ENCODE measurements around the gene KPNA3.
"Not testable (repeated sequence)": the region's sequence is repeated elsewhere in the genome, so short reads cannot be mapped to it uniquely, and the experiment has no call there.

KPNA3 gene

DNA sequence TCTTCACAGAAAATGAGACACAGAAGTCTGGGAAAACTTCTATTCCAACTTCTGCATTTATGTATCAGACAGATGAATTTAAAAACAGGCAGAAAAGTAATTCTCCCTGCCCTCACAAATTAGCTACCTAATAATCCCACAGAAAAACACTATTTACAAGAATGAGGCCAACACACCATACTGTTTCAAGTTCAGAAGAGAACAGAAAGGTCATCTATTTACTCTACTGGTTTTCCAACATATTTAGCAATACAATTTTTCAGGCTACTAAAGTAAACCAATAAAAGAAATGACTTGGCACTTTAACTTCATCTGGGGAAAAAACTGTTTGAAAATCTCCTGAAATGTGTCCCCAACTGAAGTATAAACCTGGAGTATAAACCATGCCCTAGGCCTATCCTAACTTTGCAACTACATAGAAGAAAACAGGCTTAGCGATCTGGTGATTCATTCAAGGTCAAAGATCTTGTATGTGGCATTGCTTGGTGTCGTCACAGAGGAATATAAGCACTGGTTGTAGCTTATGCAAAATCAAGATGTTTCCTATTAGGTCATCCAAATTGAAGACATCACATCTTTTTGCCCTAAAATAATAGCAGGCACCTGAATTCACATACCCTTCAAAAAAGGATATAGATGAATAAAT is 81.1 kb downstream of the KPNA3 start:
- DNase-seq (ENCODE audit: extremely low read depth, insufficient read length), result no peak
- Histone ChIP-seq H3K4me3 (replicated peaks; ENCODE audit: low read depth, low read length) (no peak overlapping the region), H3K36me3 (ENCODE audit: control insufficient read depth, insufficient read depth, low read length) (peaks cover 2% of the 10 kb centered on the region), H3K27me3 (replicated peaks; ENCODE audit: control insufficient read depth, insufficient read depth, low read length) (no peaks in the 10 kb centered on the region)
- TF ChIP-seq, protein P1, sequence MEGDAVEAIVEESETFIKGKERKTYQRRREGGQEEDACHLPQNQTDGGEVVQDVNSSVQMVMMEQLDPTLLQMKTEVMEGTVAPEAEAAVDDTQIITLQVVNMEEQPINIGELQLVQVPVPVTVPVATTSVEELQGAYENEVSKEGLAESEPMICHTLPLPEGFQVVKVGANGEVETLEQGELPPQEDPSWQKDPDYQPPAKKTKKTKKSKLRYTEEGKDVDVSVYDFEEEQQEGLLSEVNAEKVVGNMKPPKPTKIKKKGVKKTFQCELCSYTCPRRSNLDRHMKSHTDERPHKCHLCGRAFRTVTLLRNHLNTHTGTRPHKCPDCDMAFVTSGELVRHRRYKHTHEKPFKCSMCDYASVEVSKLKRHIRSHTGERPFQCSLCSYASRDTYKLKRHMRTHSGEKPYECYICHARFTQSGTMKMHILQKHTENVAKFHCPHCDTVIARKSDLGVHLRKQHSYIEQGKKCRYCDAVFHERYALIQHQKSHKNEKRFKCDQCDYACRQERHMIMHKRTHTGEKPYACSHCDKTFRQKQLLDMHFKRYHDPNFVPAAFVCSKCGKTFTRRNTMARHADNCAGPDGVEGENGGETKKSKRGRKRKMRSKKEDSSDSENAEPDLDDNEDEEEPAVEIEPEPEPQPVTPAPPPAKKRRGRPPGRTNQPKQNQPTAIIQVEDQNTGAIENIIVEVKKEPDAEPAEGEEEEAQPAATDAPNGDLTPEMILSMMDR (IDR thresholded peaks at IDR 0.05; ENCODE audit: insufficient read depth, low read length, poor library complexity, severe bottlenecking), result no peak

DNA sequence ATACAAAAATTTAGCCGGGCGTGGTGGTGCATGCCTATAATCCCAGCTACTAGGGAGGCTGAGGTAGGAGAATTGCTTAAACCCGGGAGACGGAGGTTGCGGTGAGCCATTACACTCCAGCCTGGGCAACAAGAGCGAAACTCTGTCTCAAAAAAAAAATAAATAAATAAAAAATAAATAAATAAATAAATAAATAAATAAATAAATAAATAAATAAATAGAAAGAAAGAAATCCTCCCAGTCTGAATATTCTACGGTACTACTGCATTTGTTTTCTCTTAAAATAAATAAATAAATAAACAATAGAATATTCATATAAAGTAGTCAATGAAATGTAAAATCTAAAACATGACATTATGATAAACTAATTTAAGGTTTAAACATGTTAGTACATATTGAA is 88.2 kb downstream of the KPNA3 start:
- H3K36me3 ChIP-seq (ENCODE audit: control insufficient read depth, insufficient read depth, low read length); H3K4me3 ChIP-seq (replicated peaks; ENCODE audit: low read depth, low read length); DNase-seq (ENCODE audit: extremely low read depth, insufficient read length); H3K27me3 ChIP-seq (replicated peaks; ENCODE audit: control insufficient read depth, insufficient read depth, low read length): not testable (repeated sequence)

- Histone ChIP-seq H3K27me3 (replicated peaks; ENCODE audit: control insufficient read depth, insufficient read depth, low read length) (no peaks in the 10 kb centered on the region), H3K36me3 (ENCODE audit: control insufficient read depth, insufficient read depth, low read length) (peaks cover 3% of the 10 kb centered on the region), H3K4me3 (replicated peaks; ENCODE audit: low read depth, low read length) (no peak overlapping the region)
- DNase-seq (ENCODE audit: extremely low read depth, insufficient read length), result no peak
- TF ChIP-seq, protein P1 (IDR thresholded peaks at IDR 0.05; ENCODE audit: insufficient read depth, low read length, poor library complexity, severe bottlenecking), result no peak
These were observed 91.0 kb downstream of the KPNA3 start for GRCh38 chr13:49701491-49701890.

DNA sequence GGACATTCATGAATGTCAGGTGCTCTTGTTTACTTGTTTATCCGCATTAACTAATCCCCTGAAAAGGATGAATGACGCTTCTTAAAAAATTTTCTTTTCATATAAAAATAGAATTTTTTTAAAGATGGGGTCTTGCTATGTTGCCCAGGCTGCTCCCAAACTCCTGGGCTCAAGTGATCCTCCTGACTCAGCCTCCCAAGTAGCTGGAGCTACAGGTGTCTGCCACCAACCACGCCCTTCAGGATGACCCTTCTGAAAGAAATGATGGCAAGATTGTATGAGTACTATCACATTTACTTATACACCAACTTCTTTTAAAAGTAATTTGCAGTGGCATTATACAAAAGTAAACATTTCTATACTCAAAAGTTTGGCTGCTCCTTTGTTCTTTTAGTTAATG is 95.0 kb downstream of the KPNA3 start:
- H3K36me3 ChIP-seq (ENCODE audit: control insufficient read depth, insufficient read depth, low read length), result peaks cover 3% of the 10 kb centered on the region
- no peak overlapping the region for H3K4me3 ChIP-seq (replicated peaks; ENCODE audit: low read depth, low read length)
- H3K27me3 ChIP-seq (replicated peaks; ENCODE audit: control insufficient read depth, insufficient read depth, low read length), result no peaks in the 10 kb centered on the region
- TF ChIP-seq, protein P1 (IDR thresholded peaks at IDR 0.05; ENCODE audit: insufficient read depth, low read length, poor library complexity, severe bottlenecking), result no peak
- DNase-seq (ENCODE audit: extremely low read depth, insufficient read length), result no peak

- TF ChIP-seq, protein P1 (IDR thresholded peaks at IDR 0.05; ENCODE audit: insufficient read depth, low read length, poor library complexity, severe bottlenecking), result no peak
- H3K4me3 ChIP-seq (replicated peaks; ENCODE audit: low read depth, low read length), result no peak overlapping the region
- no peak for DNase-seq (ENCODE audit: extremely low read depth, insufficient read length)
- H3K27me3 ChIP-seq (replicated peaks; ENCODE audit: control insufficient read depth, insufficient read depth, low read length), result no peaks in the 10 kb centered on the region
- no peaks in the 10 kb centered on the region; the same call in 1 of the 2 replicates for H3K36me3 ChIP-seq (ENCODE audit: control insufficient read depth, insufficient read depth, low read length)
These were observed 98.0 kb downstream of the KPNA3 start for GRCh38 chr13:49694446-49694845.

DNA sequence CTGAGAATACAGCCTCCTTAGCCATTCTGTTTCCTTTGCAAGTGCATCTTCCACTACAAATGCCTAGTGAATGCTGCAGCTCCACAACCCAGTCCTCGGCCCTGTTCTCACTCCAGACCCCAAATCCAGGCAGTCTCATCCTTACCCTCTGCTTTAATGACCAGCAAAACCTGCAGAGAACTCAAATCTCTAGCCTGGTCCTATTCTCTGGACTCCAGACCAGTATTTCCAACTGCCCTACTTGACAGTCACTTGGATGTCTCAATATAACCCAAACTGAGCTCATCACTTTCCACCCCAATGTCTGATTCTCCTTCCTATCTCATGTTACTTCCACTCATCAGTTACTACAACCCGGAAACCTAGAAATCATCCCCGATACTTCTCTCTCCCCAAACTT is 98.6 kb downstream of the KPNA3 start:
- no peak overlapping the region for H3K4me3 ChIP-seq (replicated peaks; ENCODE audit: low read depth, low read length)
- no peaks in the 10 kb centered on the region; the same call in 1 of the 2 replicates for H3K36me3 ChIP-seq (ENCODE audit: control insufficient read depth, insufficient read depth, low read length)
- TF ChIP-seq, protein P1 (IDR thresholded peaks at IDR 0.05; ENCODE audit: insufficient read depth, low read length, poor library complexity, severe bottlenecking), result no peak
- H3K27me3 ChIP-seq (replicated peaks; ENCODE audit: control insufficient read depth, insufficient read depth, low read length), result no peaks in the 10 kb centered on the region
- no peak for DNase-seq (ENCODE audit: extremely low read depth, insufficient read length)
